HG02623 (cell line): ENCODE data around the gene RBMS3.
"Not testable (repeated sequence)": the region's sequence is repeated elsewhere in the genome, so short reads cannot be mapped to it uniquely, and the experiment has no call there.

Source experiments
- ATAC-seq: cut with Tn5 transposase; IDR thresholded peaks from one replicate; pipeline ENCODE4 v1.9.1; 2021; ENCODE audit warnings: moderate library complexity; ENCODE audit not compliant: unreplicated experiment

The RBMS3 gene

DNA sequence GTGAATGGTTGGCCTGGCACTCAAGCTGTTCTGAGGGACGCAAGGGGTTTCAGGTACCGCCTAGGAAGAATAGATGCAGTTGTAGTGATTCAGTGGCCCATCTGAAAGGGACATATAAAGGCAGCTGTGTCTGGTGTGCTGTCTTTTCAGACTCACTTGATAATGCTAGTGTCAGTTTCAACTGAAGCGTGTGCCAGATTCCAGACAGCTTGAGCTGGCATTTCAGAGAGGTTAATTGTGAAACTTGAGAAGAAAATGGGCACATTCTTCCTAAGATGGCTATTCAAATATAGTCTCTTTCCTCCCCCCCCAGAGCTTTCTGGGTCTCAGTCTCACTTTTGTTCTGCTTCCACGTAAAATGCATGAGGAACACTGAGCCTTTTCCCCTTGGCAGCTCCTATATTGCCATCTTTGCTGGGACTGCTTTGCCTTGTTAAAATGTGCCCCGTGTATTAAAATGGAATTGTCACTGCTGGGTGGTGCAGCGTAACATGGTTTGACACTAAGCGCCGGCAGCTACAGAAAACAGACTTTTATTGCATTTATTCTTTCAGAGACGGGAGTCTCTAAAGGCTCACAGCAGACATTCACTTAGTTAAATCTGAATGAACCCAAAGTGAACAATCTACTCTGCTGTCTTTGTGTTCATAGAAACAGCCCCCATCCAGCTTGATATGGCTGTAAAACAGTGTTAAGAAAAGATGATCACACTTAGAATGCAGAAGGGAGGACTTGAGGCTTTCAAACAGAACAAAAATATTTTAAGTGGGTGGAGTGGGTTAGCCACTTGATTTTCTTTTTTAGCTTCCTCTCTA, 478.7 kb downstream of the RBMS3 start:
- ATAC-seq, result no peak

DNA sequence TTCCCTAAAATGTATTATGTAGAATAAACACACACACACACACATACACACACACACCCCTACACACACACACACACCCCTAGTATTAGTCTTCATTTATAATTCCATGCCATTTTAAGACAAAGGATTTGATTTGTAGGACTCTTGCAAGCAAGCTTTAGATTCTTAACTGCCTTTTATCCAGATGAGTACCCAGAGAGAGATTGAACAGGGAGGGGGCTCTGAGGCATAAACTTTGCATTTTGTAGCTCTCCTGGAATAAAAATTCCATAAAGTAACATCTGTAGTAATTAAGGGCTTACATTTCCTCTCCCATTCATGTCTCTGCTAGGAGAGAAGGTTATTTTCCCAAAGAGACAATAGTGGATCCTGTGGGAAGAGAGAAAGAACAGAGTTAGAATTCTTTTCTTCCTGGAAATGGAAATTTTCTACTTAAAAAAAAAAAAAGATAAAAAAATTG, 479.4 kb downstream of the RBMS3 start:
- ATAC-seq, result no peak

DNA sequence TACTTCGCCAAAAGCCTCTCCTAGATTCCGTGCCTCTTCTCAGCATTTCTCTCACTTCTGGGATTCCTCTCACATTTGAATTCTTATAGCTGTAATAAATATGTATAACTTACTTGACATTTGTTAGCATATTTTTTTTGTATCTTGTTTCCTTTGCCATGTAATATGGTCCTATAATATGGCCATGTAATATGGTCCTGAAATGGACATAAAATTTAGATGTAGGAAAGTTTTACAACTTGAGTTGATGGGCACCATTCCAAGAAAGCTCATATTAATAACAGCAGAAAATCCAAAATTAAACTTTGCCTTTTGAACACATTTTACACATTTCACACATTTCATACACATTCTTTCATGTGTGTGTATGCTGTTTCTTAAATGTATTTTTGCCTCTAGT, 480.6 kb downstream of the RBMS3 start:
- ATAC-seq, result no peak

DNA sequence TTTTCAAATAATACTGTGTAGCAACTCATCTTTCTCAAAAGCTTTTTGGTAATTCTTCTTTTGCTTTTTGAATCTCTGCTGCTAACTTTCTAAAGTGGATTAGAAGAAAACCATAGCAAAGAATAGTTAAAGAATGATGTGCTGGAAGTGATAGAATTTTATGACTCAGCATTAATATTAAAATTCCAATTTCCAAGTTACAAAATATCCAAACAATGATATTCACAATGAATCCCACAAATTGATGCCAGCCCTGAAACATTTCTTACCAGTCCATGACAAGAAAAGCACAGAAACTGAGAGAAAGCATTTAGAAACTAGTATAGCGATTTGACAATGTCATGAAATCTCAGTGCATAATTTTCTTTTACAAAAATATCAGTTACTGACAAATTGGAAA, 482.2 kb downstream of the RBMS3 start:
- ATAC-seq, result no peak

DNA sequence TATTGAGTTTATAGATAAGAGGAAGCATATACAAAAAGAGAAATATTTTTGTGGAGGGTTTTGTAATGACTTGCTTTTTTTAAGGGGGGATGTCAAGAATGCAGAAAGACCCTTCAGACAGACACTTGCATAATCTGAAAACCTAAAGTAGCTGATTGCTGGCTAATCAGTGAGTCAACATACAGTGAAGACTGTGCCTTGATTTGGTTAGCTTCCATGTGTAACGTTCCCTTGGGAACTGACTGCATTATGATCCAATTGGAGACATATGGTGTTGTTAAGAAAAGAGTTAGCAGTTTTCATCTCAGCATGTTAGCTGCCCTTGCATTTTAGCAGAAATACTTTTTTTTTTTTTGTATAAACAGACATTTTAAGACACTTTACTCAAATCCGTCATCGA, 483.2 kb downstream of the RBMS3 start:
- ATAC-seq, result no peak

DNA sequence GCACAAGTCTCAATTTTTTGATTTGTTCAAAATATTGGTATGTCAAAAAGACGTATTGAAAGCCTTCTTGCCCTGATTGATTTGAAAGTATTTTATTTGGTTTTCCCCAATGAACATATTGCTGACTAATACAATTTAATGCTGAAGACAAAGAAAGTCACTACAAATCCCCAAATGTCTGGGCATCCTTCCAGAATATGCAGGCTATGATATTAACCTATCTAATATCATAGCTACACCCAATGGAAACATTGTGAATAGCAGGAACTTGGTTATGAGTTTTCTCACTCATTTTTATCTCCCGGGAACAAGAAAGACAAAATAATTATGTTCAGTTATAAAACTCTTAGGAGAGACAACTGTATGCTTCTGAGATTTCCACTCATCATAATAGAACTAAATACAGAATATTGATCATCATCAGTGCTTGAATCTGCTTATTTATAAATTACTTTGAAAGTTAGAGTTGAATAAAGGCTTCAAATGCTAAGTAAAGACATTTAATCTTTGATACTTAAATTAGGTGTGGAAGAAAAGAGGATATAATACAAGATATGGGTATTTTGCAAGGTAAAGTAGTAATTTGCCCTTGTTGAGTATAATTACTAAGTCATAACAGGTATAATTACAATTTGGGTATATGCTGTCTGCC, 483.9 kb downstream of the RBMS3 start:
- no peak for ATAC-seq

DNA sequence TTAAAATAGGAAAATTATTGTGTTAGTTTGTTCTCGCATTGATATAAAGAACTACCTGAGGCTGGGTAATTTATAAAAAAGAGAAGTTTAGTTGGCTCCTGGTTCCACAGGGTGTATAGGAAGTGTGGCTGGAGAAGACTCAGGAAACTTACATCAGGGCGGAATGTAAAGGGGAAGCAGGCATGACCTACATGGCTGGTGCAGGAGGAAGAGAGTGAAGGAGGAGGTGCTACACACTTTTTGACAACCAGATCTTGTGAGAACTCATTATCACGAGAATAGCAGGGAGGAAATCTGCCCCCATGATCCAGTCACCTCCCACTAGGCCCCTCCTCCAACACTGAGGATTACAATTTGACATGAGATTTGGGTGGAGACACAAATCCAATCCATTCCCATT, 490.7 kb downstream of the RBMS3 start:
- ATAC-seq, result no peak

DNA sequence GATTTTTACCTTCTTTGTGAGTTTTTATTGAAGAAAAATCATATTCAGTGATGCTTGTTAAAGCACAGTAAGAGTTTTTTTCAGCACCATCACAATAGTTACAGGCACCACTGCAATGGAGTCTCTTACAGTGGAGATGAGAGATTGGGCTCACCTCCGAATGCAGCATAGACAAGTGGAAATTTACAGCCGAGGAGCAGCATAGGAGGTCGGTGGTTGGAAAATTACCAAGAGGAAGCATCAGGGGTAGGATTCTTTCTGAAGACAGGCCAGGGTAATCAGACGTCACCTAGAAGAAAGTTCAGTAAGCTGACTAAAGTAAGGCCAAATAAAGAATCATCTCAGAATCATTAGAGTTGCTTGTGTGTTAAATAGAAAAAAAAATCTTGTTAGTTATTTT, 491.6 kb downstream of the RBMS3 start:
- no peak for ATAC-seq

DNA sequence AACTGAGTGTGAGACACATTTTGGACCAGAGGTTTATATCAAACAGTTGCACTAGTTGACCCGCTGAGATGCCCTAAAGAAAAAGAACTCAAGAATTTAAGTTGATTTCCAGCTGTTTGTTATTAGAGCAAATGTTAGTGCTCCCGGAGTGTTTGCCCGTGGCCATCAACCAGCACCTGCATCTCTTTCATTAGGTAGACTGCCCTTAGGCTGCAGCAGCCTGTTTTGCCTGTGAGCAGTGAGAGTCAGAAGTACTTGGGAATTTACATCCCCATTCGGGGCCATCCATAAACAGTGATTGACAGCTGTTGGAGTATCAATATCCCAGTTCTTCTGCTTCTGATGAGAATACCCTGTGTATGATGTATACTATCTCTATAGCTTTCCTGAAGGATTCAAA, 492.6 kb downstream of the RBMS3 start:
- no peak for ATAC-seq

DNA sequence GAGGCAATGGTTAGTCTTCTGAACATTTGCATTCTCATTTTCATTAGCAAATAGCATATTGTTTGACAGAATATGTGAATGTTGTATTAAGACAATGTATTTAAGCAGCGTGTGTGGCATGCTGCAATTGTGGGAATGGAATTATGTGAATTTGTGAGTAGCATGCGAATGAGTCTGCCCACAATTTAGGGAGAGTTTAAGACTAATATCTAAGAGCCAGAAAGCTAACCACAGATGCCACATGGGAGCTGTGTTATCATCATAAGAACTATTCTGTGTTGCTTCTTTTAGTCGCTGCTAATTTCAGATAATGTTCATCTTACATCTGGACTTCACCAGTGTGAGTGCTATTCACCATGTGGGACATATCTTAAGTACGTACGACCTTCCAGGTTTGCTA, 494.5 kb downstream of the RBMS3 start:
- ATAC-seq, result no peak

DNA sequence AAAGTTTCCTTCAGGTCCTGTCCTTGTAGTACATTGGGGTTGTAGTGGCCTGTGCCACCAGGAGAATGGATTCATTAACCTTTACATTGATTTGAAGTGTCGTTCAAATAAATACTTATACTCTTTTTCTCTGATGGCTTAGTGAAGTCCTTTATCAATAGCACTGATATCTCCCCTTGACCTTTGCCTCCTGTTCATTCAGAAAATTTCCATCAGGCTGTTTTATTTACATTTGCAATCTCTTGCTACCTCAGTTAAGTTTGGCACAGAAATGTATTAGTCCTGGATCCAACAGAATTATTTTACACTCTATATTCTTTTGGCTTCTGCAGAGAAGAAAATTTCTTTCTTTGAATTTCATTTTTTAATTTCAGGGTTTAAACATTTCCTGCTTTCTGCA, 497.0 kb downstream of the RBMS3 start:
- no peak for ATAC-seq

DNA sequence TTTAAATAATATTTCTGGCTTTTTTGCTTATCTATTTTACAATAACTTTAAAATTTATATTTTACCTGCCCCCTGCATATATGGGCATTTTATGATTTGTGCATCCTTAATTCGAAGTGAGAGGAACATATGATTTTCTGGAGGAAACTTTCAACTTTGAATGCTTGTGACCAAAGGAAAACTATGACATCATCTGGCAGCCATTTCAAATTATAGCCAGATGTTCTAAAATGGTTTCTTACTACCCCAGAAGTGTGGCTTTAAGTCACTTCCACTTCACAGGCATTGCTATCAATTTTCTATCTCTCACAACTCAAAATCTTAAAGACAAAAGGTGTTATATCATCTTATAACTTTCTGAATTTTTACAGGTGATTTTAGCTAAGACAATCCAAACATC, 508.8 kb downstream of the RBMS3 start:
- ATAC-seq, result no peak

DNA sequence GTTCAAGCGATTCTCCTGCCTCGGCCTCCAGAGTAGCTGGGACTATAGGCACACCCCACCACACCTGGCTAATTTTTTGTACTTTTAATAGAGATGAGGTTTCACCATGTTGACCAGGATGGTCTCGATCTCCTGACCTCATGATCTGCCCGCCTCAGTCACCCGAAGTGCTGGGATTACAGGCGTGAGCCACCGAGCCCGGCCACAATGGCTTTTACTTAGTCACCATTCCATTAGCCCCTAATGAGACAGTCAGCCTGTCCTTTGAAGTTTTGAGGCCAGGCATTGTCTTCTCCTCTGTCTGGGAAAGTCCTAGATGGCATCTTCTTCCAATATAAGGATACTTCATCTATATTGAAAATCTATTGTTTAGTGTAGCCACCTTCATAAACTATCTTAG, 515.9 kb downstream of the RBMS3 start:
- no peak for ATAC-seq

DNA sequence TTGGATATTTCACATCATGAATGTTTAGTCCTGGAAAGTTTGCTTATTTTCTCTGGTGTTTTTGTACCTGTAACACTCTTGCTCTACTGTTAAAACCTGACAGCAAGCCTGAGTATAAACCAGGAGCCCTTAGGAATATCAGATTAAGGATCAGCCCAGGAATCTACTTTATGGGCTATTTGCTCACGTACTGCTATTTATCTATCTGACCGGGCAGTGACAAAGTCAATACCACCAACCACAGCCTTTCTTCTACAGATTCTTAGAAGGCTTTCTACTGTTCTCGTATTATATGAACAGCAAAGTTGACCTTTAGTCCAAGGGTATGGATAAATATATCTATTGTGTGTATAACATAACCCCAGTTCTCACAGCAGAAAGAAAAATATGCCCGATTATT, 521.2 kb downstream of the RBMS3 start:
- no peak for ATAC-seq

DNA sequence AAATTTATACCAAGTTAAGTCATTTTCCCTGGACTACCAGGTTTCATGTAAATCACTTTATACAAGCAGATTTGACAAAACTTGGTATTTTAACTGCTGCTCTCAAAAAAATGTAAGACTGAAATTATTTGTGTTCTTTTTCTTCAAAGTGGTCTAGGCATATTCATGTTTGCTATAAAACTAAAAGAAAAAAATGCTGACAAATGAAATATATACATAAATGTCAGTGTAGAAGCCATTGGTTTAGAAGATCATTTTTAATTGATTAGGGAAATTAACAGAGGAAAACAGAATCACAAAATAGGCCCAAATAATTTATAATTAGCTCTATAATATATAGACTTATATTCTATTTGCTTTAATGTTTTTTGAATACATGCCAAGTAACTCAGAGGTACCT, 523.2 kb downstream of the RBMS3 start:
- ATAC-seq, result no peak

DNA sequence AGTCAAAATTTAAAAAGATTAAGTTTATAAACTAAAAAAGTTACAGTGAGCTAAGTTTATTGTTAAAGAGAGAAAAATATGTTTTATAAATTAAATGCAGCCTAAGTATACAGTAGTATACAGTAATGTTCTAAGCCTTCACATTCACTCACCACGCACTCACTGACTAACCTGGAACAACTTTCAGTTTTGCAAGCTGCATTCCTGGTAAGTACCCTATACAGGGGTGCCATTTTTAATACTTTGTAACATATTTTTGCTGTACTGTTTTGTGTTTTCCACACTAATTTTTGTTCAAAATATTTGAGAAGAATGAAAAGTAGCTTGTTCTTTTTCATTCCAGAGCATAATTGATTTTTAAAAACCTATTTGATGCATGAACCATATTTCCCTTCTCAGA, 524.9 kb downstream of the RBMS3 start:
- ATAC-seq, result no peak

DNA sequence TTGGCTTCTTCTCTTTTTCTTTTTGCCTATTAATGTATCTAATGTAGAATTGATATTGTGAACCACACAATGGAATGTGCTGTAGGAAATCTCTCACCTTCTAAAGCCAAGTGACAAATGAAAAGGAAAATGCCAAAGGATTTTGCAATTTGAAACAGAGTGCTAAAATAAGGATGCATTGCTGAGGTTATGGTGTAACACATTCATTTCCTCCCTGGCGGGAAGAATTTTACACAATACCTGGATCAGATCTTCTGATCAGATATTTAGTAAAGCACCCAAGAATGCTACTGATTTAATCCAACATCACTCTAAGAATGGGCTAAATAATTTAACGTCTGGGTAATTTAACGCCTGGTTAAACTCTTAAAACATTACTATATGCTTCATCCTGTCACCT, 527.5 kb downstream of the RBMS3 start:
- not testable (repeated sequence) for ATAC-seq

DNA sequence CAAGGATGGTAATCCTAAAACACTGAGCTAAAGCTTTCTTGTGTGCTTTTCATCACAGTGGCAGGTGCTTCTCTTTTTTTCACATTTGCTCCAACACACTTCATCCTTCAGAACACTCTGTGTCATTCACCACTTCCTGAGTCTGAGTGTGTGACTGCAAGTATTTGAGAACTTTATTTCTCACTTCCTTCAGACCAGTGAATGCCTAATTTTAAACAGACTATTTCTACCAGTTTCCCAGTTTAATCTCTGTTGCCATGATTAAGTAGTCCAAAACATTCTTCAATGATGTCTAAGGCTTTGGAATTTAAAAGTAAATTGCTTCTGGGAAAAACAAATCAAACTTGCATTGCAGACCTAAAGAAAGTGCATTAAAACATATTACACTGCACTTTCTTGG, 541.2 kb downstream of the RBMS3 start:
- ATAC-seq, result no peak

DNA sequence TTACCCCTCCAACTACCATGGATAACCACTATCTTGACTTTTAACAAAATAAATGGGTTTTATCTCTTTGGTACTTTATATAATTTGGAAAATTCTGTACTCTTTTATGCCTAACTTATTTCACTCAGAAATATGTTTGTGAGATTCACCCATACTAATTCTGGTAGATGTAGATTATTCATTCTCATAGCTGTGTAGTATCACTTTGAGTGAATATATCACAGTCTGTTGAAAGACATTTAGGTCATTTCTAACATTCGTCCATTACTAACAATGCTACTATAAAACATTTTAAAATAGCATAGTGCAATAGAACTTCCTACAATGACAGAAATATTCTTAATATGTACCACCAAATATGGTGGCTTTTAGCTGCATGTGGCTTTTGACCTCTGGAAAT, 542.4 kb downstream of the RBMS3 start:
- no peak for ATAC-seq

DNA sequence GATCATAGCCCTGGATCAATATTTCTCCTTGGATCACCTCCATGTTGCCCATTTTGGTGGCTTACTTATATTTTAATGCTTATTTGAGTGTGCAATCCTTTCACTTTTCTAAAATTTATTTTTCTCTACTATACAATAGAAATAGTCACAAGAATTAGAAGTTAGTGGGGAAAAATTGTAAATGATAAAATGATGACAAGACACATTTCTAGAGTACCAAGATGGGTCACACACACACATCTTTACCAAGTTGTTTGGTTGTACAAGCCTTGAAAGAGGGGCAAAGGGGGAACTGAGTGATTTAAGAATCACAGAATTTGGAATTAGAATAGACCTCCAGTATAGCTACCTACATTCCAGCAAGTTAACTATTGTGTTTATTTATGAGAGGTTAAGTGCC, 545.8 kb downstream of the RBMS3 start:
- ATAC-seq, result no peak

DNA sequence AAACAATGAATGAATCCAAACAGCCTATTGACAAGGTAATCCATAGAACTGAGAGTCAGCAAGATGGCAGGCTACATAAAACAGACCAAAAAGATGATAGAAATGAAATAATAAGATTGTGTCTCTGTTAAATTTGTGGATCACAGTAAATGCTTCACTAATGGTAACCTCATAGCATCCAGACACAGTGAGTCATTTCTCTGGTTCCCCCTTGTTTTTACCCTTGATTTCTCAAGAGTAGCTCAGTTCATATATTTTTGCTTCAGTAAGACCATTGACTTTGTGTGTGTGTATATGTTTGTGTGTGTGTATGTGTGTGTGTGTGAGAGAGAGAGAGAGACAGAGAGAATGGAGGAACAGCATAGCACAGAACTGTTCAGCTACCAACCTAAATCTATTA, 546.9 kb downstream of the RBMS3 start:
- ATAC-seq, result no peak

DNA sequence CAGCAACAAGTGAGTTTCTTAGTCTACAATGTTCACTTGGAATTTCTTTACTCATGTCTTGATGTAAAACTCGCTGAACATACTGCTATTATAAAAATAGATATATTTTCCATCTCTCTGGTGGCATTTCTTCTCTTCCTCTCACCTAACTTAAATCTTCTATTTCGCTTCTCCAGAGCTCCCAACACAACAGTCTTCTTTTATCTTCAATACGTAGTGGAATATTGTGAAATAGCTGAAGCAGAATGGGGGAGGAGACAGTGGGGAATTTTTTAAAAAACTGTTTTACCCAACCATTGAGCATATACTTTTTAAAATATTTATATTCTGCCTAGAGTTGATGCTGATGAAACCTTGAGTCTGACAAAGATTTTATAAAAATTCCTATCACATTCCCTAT, 548.5 kb downstream of the RBMS3 start:
- no peak for ATAC-seq

DNA sequence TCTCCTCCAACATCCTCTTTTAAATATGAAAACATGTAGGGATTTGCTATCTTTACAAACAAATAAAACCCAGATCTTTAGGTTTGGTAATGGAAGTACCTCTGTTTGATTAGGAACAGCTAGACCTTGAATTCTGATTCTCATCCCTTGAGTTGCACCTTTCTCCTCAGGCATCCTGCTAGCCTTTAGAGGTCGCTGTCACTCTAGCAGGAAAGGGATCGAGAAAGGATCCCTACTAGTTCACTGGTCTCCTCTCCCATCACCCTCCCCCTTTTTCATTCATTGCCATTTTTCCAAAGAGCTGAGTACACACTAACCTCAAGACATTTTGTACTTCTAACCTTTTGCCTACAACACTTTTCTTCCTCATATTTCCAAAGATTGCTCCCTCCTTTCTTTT, 569.8 kb downstream of the RBMS3 start:
- no peak for ATAC-seq
